Measurements from ENCODE around the gene STX8.

The STX8 gene

DNA sequence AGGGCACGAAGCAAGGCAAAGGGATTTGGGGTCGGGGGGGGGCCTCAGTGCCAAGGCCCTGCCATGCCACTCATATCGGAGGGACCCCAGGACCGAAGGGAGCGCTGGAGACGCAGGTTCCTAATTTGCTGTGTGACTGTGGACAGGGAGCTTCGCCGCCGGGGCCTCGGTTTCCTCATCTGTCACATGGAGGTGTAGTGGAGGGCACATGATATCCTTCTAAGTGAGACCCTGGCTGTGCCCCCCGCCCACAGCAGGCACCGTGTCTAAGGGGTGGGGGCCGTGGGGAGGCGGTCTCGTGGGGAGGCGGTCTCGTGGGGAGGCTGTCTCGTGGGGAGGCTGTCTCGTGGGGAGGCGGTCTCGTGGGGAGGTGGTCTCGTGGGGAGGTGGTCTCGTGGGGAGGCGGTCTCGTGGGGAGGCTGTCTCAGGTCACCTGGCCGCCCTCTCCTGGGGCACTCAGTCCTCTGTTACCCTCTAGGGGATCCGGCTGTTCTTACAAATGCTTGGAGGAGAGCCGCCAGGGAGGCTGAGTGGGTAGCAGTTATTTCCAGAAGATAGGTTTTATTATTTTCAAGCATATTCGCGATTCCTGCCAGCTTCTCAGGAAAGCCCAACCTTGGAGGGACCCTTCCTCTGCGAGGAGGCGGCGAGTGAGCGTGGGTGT lies 349.4 kb downstream of the STX8 start:
- DNase-seq (ENCODE audit: extremely low spot score): no peak
- TF ChIP-seq LEF1 (IDR thresholded peaks at IDR 0.05; ENCODE audit: borderline replicate concordance): no peak
- no peak for TF ChIP-seq BHLHE40 (IDR thresholded peaks at IDR 0.05; ENCODE audit: borderline replicate concordance)
- TF ChIP-seq HDGF (IDR thresholded peaks at IDR 0.05; ENCODE audit: borderline replicate concordance): no peak
- TF ChIP-seq CTBP1 (IDR thresholded peaks at IDR 0.05; ENCODE audit: borderline replicate concordance): no peak
- TF ChIP-seq SUZ12 (IDR thresholded peaks at IDR 0.05): no peak
- TF ChIP-seq, protein P1, sequence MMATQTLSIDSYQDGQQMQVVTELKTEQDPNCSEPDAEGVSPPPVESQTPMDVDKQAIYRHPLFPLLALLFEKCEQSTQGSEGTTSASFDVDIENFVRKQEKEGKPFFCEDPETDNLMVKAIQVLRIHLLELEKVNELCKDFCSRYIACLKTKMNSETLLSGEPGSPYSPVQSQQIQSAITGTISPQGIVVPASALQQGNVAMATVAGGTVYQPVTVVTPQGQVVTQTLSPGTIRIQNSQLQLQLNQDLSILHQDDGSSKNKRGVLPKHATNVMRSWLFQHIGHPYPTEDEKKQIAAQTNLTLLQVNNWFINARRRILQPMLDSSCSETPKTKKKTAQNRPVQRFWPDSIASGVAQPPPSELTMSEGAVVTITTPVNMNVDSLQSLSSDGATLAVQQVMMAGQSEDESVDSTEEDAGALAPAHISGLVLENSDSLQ (IDR thresholded peaks at IDR 0.05): no peak
- no peak for TF ChIP-seq TARDBP (IDR thresholded peaks at IDR 0.05)
- no peak for TF ChIP-seq ZNF384 (IDR thresholded peaks at IDR 0.05)
- no peak for TF ChIP-seq ELF4 (IDR thresholded peaks at IDR 0.05)
- TF ChIP-seq ARNT (IDR thresholded peaks at IDR 0.05): no peak
- no peak for TF ChIP-seq NFRKB (IDR thresholded peaks at IDR 0.05)
- TF ChIP-seq FOXM1 (IDR thresholded peaks at IDR 0.05; ENCODE audit: borderline replicate concordance): no peak
- no peak for TF ChIP-seq FOXK2 (IDR thresholded peaks at IDR 0.05)
- TF ChIP-seq L3MBTL2 (conservative IDR thresholded peaks at IDR 0.05): no peak
- no peak for TF ChIP-seq FOXA1 (IDR thresholded peaks at IDR 0.05)
- no peak for TF ChIP-seq SP1 (IDR thresholded peaks at IDR 0.05)
- ChIA-PET CTCF (no interaction called here), POLR2A (no interaction called here)

DNA sequence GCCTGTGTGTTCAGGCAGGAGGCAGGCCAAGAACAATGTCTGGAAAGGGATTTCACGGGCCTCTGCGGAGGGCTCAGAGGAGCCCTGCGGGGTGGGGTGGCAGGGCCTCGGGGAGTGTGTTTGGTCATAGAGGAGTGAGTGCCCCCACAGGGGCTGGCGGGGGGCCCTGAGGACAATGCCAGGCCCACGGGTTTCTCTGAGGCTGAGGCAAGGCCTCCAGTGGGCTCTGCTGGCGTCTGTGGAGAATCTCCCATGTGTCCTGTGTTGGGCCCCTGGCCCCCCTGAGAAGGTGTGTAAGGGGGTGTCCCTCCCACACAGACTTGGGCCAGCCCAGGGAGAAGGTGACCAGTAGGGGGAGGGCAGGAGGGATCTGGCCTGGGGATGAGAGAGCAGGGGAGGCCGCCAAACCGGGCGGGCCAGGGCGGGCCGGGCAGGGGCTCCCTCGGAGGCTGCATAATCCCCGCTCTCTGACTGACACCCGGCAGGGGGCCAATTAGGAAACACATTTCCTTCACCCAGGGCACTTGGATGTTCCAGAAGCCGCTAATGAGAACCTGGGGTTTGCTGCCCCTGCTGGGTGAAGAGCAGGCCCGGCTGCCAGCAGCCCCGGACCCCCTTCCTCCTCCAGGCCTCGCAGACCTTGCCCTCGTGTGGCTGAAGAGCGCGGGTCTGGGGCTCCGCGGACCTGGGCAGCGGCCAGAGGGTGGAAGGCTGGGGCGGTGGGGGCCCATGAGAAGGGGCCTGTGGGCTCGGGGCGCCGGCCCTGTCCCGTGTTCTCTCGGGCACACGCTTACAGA lies 350.1 kb downstream of the STX8 start:
- TF ChIP-seq L3MBTL2 (conservative IDR thresholded peaks at IDR 0.05) (no peak), FOXM1 (IDR thresholded peaks at IDR 0.05; ENCODE audit: borderline replicate concordance) (no peak), TARDBP (IDR thresholded peaks at IDR 0.05) (no peak), ZNF384 (IDR thresholded peaks at IDR 0.05) (no peak), ARNT (IDR thresholded peaks at IDR 0.05) (no peak), NFRKB (IDR thresholded peaks at IDR 0.05) (no peak), BHLHE40 (IDR thresholded peaks at IDR 0.05; ENCODE audit: borderline replicate concordance) (no peak), ELF4 (IDR thresholded peaks at IDR 0.05) (no peak), LEF1 (IDR thresholded peaks at IDR 0.05; ENCODE audit: borderline replicate concordance) (no peak), CTBP1 (IDR thresholded peaks at IDR 0.05; ENCODE audit: borderline replicate concordance) (no peak), SP1 (IDR thresholded peaks at IDR 0.05) (no peak), FOXK2 (IDR thresholded peaks at IDR 0.05) (no peak), FOXA1 (IDR thresholded peaks at IDR 0.05) (no peak), SUZ12 (IDR thresholded peaks at IDR 0.05) (no peak), HDGF (IDR thresholded peaks at IDR 0.05; ENCODE audit: borderline replicate concordance) (no peak)
- TF ChIP-seq, protein P1 (IDR thresholded peaks at IDR 0.05): no peak
- ChIA-PET POLR2A (no interaction called here), CTCF (no interaction called here)
- no peak for DNase-seq (ENCODE audit: extremely low spot score)

DNA sequence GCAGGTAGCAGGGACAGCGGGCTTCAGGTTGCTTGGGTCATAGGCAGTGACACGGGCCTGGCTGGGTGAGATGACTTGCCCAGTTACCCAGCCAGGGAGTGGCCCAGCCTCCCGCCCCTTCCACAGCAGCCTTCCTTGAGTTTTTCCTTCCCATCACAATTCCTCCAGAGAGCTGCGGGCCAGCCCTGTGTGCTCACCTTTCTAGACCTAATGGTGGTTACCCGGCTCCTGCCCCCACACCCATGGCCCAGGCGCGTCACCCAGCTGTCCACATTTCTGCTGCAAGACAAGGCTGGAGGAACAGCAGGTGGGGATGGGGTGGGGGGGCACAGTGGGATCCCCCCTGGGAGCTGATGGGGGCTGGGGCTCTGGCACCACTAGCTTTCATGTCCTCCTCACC lies 351.1 kb downstream of the STX8 start:
- TF ChIP-seq TARDBP (IDR thresholded peaks at IDR 0.05): no peak
- TF ChIP-seq ARNT (IDR thresholded peaks at IDR 0.05): no peak
- no peak for TF ChIP-seq LEF1 (IDR thresholded peaks at IDR 0.05; ENCODE audit: borderline replicate concordance)
- TF ChIP-seq ELF4 (IDR thresholded peaks at IDR 0.05): no peak
- no peak for TF ChIP-seq CTBP1 (IDR thresholded peaks at IDR 0.05; ENCODE audit: borderline replicate concordance)
- TF ChIP-seq BHLHE40 (IDR thresholded peaks at IDR 0.05; ENCODE audit: borderline replicate concordance): no peak
- TF ChIP-seq SUZ12 (IDR thresholded peaks at IDR 0.05): no peak
- no peak for TF ChIP-seq FOXA1 (IDR thresholded peaks at IDR 0.05)
- no peak for TF ChIP-seq HDGF (IDR thresholded peaks at IDR 0.05; ENCODE audit: borderline replicate concordance)
- no peak for TF ChIP-seq FOXK2 (IDR thresholded peaks at IDR 0.05)
- TF ChIP-seq SP1 (IDR thresholded peaks at IDR 0.05): no peak
- POLR2A ChIA-PET: no interaction called here
- CTCF ChIA-PET: no interaction called here
- DNase-seq (ENCODE audit: extremely low spot score): no peak

DNA sequence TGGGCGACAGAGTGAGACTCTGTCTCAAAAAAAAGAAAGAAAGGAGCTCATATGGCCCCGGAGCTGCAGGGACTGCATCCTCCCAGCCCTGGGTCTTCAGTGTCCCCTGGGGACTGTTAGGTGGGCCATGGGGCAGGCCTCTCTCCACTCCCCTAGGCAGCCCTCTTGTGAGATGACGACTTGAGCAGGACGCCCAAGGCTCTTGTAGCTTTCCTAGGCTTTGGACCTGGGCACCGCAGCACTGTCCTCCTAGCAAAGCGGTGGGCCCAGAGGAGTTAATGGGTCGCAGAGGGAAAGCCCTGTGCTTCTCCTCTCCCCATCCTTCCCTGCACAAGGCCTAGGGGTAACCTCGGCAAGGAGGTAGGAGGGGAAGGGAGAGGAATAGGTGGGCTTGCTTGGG lies 352.1 kb downstream of the STX8 start:
- TF ChIP-seq CTBP1 (IDR thresholded peaks at IDR 0.05; ENCODE audit: borderline replicate concordance): no peak
- no peak for TF ChIP-seq SP1 (IDR thresholded peaks at IDR 0.05)
- no peak for TF ChIP-seq LEF1 (IDR thresholded peaks at IDR 0.05; ENCODE audit: borderline replicate concordance)
- TF ChIP-seq FOXM1 (IDR thresholded peaks at IDR 0.05; ENCODE audit: borderline replicate concordance): no peak
- TF ChIP-seq TARDBP (IDR thresholded peaks at IDR 0.05): no peak
- no peak for TF ChIP-seq ZNF384 (IDR thresholded peaks at IDR 0.05)
- TF ChIP-seq ELF4 (IDR thresholded peaks at IDR 0.05): no peak
- no peak for TF ChIP-seq FOXA1 (IDR thresholded peaks at IDR 0.05)
- TF ChIP-seq FOXK2 (IDR thresholded peaks at IDR 0.05): no peak
- no peak for TF ChIP-seq NFRKB (IDR thresholded peaks at IDR 0.05)
- no peak for TF ChIP-seq SUZ12 (IDR thresholded peaks at IDR 0.05)
- no peak for TF ChIP-seq ARNT (IDR thresholded peaks at IDR 0.05)
- no peak for TF ChIP-seq L3MBTL2 (conservative IDR thresholded peaks at IDR 0.05)
- no peak for TF ChIP-seq HDGF (IDR thresholded peaks at IDR 0.05; ENCODE audit: borderline replicate concordance)
- ChIA-PET CTCF (no interaction called here), POLR2A (no interaction called here)
- DNase-seq (ENCODE audit: extremely low spot score): no peak

DNA sequence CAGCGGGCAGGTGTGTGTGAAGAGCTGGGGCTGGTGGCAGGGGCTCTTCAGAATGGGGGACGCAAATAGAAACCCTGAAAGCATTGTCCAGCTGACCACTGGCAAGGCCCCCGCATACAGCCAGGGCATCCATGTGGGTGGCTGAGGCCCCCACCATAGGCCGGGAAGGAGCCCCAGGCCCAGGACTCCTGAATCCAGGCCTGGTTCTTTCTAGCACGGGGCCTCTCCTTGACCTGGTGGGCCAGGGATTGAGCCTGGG lies 353.8 kb downstream of the STX8 start:
- CTCF ChIA-PET: no interaction called here
- POLR2A ChIA-PET: no interaction called here
- DNase-seq (ENCODE audit: extremely low spot score): no peak
- no peak for TF ChIP-seq SP1 (IDR thresholded peaks at IDR 0.05)

DNA sequence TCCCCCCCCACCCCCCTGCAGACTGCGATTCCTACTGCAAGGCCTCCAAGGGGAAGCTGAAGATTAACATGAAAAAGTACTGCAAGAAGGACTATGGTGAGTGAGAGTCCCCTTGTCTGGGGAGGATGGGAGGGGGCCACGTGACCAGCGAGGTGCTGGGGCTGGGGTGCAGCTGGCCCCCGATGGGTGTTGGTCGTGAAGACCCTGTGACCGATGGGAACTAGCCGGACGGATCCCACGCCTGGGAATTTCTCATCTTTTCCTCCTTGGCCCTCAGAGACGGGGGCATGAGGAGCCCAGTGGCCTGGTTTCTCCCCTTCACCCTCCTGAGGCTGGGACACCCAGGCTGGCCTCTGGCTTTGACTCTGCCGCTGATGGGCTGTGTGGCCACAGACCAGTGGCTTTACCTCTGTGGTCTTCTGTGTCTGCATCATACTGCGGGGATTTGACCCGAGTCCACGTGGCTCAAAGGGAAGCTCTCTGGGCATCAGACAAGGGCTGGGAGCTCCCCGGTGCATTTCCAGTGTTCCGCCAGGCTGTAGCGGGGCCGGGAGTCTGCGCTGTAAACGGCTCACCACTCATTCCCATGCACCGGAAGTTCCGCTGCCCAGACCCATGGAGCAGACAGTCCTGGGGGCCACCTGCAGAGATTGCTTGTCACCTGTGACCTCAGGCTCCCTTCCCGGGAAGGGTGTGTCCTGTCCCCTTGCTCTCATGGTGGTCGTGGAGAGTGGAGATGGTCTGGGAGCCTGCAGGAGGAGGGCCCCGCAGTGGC lies 354.3 kb downstream of the STX8 start:
- TF ChIP-seq SP1 (IDR thresholded peaks at IDR 0.05) (no peak), BHLHE40 (IDR thresholded peaks at IDR 0.05; ENCODE audit: borderline replicate concordance) (no peak), FOXK2 (IDR thresholded peaks at IDR 0.05) (no peak), SUZ12 (IDR thresholded peaks at IDR 0.05) (no peak), TARDBP (IDR thresholded peaks at IDR 0.05) (no peak), ELF4 (IDR thresholded peaks at IDR 0.05) (no peak), FOXM1 (IDR thresholded peaks at IDR 0.05; ENCODE audit: borderline replicate concordance) (no peak), L3MBTL2 (conservative IDR thresholded peaks at IDR 0.05) (no peak), FOXA1 (IDR thresholded peaks at IDR 0.05) (no peak)
- DNase-seq (ENCODE audit: extremely low spot score): no peak
- CTCF ChIA-PET: no interaction called here
- POLR2A ChIA-PET: no interaction called here
